Esophagus squamous epithelium (tissue), 5 donors: ENCODE results near the gene CD53. TPM values are rescaled to one million over a fixed set of nuclear protein-coding genes. Genes with fewer than 3 reads are reported as not detected.

ENCODE experiments used
- DNase-seq: peaks from one replicate; lab custom pipeline; 2025; lab: John Stamatoyannopoulos, UW
- H3K27ac ChIP-seq, 4 donors: fragments of 200-600 bp; sonication (generic); one replicate each; pipeline ENCODE4 v1.5.1; 2016 to 2019; ENCODE audit warnings: mild to moderate bottlenecking in 1 of 4
- H3K27me3 ChIP-seq, 4 donors: fragments of 200-600 bp; sonication (generic); 1 replicate in 3 of 4; 2 replicates in 1 of 4; pipeline versions ENCODE4 v1.5.1 to v1.6.0; 2017 to 2021; ENCODE audit warnings: antibody characterized with exemption in 1 of 4
- H3K36me3 ChIP-seq, 3 donors: fragments of 200-600 bp; sonication (generic); one replicate each; pipeline ENCODE4 v1.5.1; 2016 to 2019
- H3K4me1 ChIP-seq, 3 donors: fragments of 200-600 bp; sonication (generic); one replicate each; pipeline ENCODE4 v1.5.1; 2017 to 2019
- H3K4me3 ChIP-seq, 4 donors: fragments of 200-600 bp; sonication (generic); 1 replicate in 3 of 4; 2 replicates in 1 of 4; pipeline ENCODE4 v1.5.1; 2016 to 2019; ENCODE audit warnings: mild to moderate bottlenecking in 2 of 4, moderate library complexity in 1 of 4
- H3K9me3 ChIP-seq, 3 donors: fragments of 200-600 bp; sonication (generic); one replicate each; pipeline ENCODE4 v1.5.1; 2016 to 2019
- CTCF ChIP-seq, 6 experiments: fragments of 450-650 bp in 4 of 6; fragments of 200-600 bp in 2 of 6; sonication (generic) in 2 of 6; IDR thresholded peaks; one replicate each; pipeline ENCODE4 v1.5.1; 2016 to 2019; ENCODE audit warnings: antibody characterized with exemption in 6 of 6, mild to moderate bottlenecking in 4 of 6, moderate library complexity in 4 of 6
- POLR2A ChIP-seq, 4 donors: fragments of 450-650 bp; IDR thresholded peaks; one replicate each; pipeline ENCODE4 v1.6.1; 2017; ENCODE audit warnings: antibody characterized with exemption in 4 of 4, mild to moderate bottlenecking in 4 of 4, moderate library complexity in 3 of 4
- WGBS, 2 donors: methylation state at CpG; one replicate each; pipeline ENCODE4 v1.1.5; 2018; 5-methylcytosine and 5-hydroxymethylcytosine counted together
- intact Hi-C: fragments of 100-400 bp; cut with DNase I; formaldehyde crosslinking; loops from one replicate; pipeline ENCODE4 v1.15.0; 2022
- total RNA-seq, 4 donors: library from RNA; depleted of rRNA; stranded (reverse); fragments of >200 nt; gene quantifications; one replicate each; pipeline ENCODE4 v1.1.0, GENCODE V29; 2016
- donor health status: DM: yes; HTN: yes; CAD: no.

CD53 gene
- total RNA-seq, 4 donors from 2014 or later = 6.6 to 31.1 (median 17.7) TPM

GRCh38 chr1:110877364-110877763, 4.4 kb downstream of the CD53 start:
- WGBS, 2 donors = 74 to 75% methylated on average over 6 of the region's 6 CpGs

GRCh38 chr1:110877776-110878175, 4.8 kb downstream of the CD53 start:
- H3K9me3 ChIP-seq = no peaks in the 10 kb centered on the region
- intact Hi-C loops = no loop called here
- 56 to 61% methylated on average over 8 of the region's 8 CpGs for WGBS, 2 donors
- no peak overlapping the region for H3K27ac ChIP-seq
- H3K4me1 ChIP-seq = no peaks in the 10 kb centered on the region
- TF ChIP-seq CTCF (IDR thresholded peaks at IDR 0.05) = no peak
- TF ChIP-seq POLR2A (IDR thresholded peaks at IDR 0.05) = no peak
- no peaks in the 10 kb centered on the region for H3K27me3 ChIP-seq
- H3K4me3 ChIP-seq = peak overlapping the region in 1 of 4 donors; percentile 8
- no peaks in the 10 kb centered on the region for H3K36me3 ChIP-seq
- DNase-seq = no peak

More at GRCh38 chr1:110877364-110877763, 4.4 kb downstream of the CD53 start:
- no peak for TF ChIP-seq CTCF (IDR thresholded peaks at IDR 0.05)
- no peak for TF ChIP-seq POLR2A (IDR thresholded peaks at IDR 0.05)
- no peaks in the 10 kb centered on the region for H3K36me3 ChIP-seq
- intact Hi-C loops = no loop called here
- no peaks in the 10 kb centered on the region for H3K27me3 ChIP-seq
- no peaks in the 10 kb centered on the region for H3K9me3 ChIP-seq
- H3K4me3 ChIP-seq = peak overlapping the region in 1 of 4 donors; percentile 14
- H3K4me1 ChIP-seq = no peaks in the 10 kb centered on the region
- no peak for DNase-seq
- no peak overlapping the region for H3K27ac ChIP-seq

- TF ChIP-seq CTCF (IDR thresholded peaks at IDR 0.05) (no peak), POLR2A (IDR thresholded peaks at IDR 0.05) (no peak)
Observed at GRCh38 chr1:110878591-110878990, 5.6 kb downstream of the CD53 start.

GRCh38 chr1:110878993-110879392, 6.0 kb downstream of the CD53 start:
- H3K4me3 ChIP-seq = no peak overlapping the region
- no peak for DNase-seq
- no peaks in the 10 kb centered on the region for H3K36me3 ChIP-seq
- no peaks in the 10 kb centered on the region for H3K4me1 ChIP-seq
- H3K9me3 ChIP-seq = no peaks in the 10 kb centered on the region
- intact Hi-C loops = no loop called here
- TF ChIP-seq CTCF (IDR thresholded peaks at IDR 0.05) (no peak), POLR2A (IDR thresholded peaks at IDR 0.05) (no peak)
- 44 to 58% methylated on average over 3 of the region's 3 CpGs for WGBS, 2 donors
- no peaks in the 10 kb centered on the region for H3K27me3 ChIP-seq
- H3K27ac ChIP-seq = no peak overlapping the region

More at GRCh38 chr1:110878591-110878990, 5.6 kb downstream of the CD53 start:
- no peaks in the 10 kb centered on the region for H3K27me3 ChIP-seq
- H3K4me1 ChIP-seq = no peaks in the 10 kb centered on the region
- H3K27ac ChIP-seq = no peak overlapping the region
- H3K36me3 ChIP-seq = no peaks in the 10 kb centered on the region
- DNase-seq = no peak
- intact Hi-C loops = no loop called here
- no peaks in the 10 kb centered on the region for H3K9me3 ChIP-seq
- H3K4me3 ChIP-seq = no peak overlapping the region
- 40 to 43% methylated on average over 2 of the region's 2 CpGs for WGBS, 2 donors

GRCh38 chr1:110879758-110880606, 7.0 kb downstream of the CD53 start:
- intact Hi-C loops = no loop called here

More at GRCh38 chr1:110879758-110880606, 7.0 kb downstream of the CD53 start:
- no peak for DNase-seq
- Histone ChIP-seq H3K9me3 (no peaks in the 10 kb centered on the region), H3K4me3 (no peak overlapping the region), H3K27me3 (no peaks in the 10 kb centered on the region), H3K27ac (peak overlapping the region in 2 of 4 donors; percentile 31 to 56), H3K4me1 (no peaks in the 10 kb centered on the region), H3K36me3 (no peaks in the 10 kb centered on the region)
- no peak for TF ChIP-seq CTCF (IDR thresholded peaks at IDR 0.05)
- TF ChIP-seq POLR2A (IDR thresholded peaks at IDR 0.05) = peak in 1 of 4 donors; percentile 34
- 29 to 30% methylated on average over 7 of the region's 7 CpGs for WGBS, 2 donors
